GM19099 (cell line): ENCODE data around the gene PDIA5.

Source experiments
- POLR2A ChIP-seq: IDR thresholded peaks from 3 replicates; pipeline ENCODE4 v1.6.1; 2011; ENCODE audit warnings: low read depth; ENCODE audit not compliant: insufficient read length; ENCODE audit errors: extremely low read depth

PDIA5 gene

GRCh38 chr3:123058505-123058904 is 8.3 kb upstream of the PDIA5 start:
- TF ChIP-seq POLR2A = no peak

- TF ChIP-seq POLR2A = no peak
Measured at GRCh38 chr3:123060054-123060453, 6.8 kb upstream of the PDIA5 start.

- TF ChIP-seq POLR2A = no peak
Measured at GRCh38 chr3:123061856-123062255, 5.0 kb upstream of the PDIA5 start.

- no peak for TF ChIP-seq POLR2A
Measured at GRCh38 chr3:123063034-123063433, 3.8 kb upstream of the PDIA5 start.

GRCh38 chr3:123064506-123064905 is 2.3 kb upstream of the PDIA5 start:
- no peak for TF ChIP-seq POLR2A

GRCh38 chr3:123064914-123065313 is 1.9 kb upstream of the PDIA5 start:
- no peak for TF ChIP-seq POLR2A

- no peak for TF ChIP-seq POLR2A
Measured at GRCh38 chr3:123066599-123066895, 278 bp upstream of the PDIA5 start.

GRCh38 chr3:123067689-123068600 is 1.1 kb downstream of the PDIA5 start:
- no peak for TF ChIP-seq POLR2A

- TF ChIP-seq POLR2A = no peak
Measured at GRCh38 chr3:123068601-123069381, 2.0 kb downstream of the PDIA5 start.

- no peak for TF ChIP-seq POLR2A
Measured at GRCh38 chr3:123070510-123070909, 3.7 kb downstream of the PDIA5 start.

- TF ChIP-seq POLR2A = no peak
Measured at GRCh38 chr3:123071146-123071545, 4.3 kb downstream of the PDIA5 start.

GRCh38 chr3:123071581-123071980 is 4.8 kb downstream of the PDIA5 start:
- no peak for TF ChIP-seq POLR2A

- TF ChIP-seq POLR2A = no peak
Measured at GRCh38 chr3:123072152-123072551, 5.3 kb downstream of the PDIA5 start.

GRCh38 chr3:123072564-123072963 is 5.7 kb downstream of the PDIA5 start:
- TF ChIP-seq POLR2A = no peak

- TF ChIP-seq POLR2A = no peak
Measured at GRCh38 chr3:123075359-123075758, 8.5 kb downstream of the PDIA5 start.

GRCh38 chr3:123076112-123076495 is 9.3 kb downstream of the PDIA5 start:
- TF ChIP-seq POLR2A = no peak

GRCh38 chr3:123076496-123077418 is 9.9 kb downstream of the PDIA5 start:
- no peak for TF ChIP-seq POLR2A
